Activated CD8-positive, alpha-beta T cell treated with anti-CD3 and anti-CD28 coated beads for 36 hours (primary cell): ENCODE data around the gene KLHL10. TPM values are rescaled to one million over a fixed set of nuclear protein-coding genes. Genes with fewer than 3 reads are reported as not detected.

Experiments used
- ATAC-seq: fragments of 200-7000 bp; cut with Tn5 transposase; one replicate; pipeline ENCODE4 v1.10.0; 2021; ENCODE audit warnings: mild to moderate bottlenecking, moderate library complexity
- CTCF ChIA-PET: fragments of 350-600 bp; sonication (Branson Sonifier 250); formaldehyde crosslinking; loops from one replicate; lab custom pipeline; 2021; ENCODE audit warnings: antibody characterized with exemption; lab: Charles Lee
- POLR2A ChIA-PET: fragments of 350-600 bp; sonication (Branson Sonifier 250); formaldehyde crosslinking; loops from one replicate; lab custom pipeline; 2021; ENCODE audit warnings: antibody characterized with exemption; lab: Charles Lee
- DNase-seq: peaks from one replicate; pipeline ENCODE4 v3.0.0-alpha.2; 2020
- H3K27ac Mint-ChIP-seq: one replicate; pipeline ENCODE4 v1.8.0; 2021; ENCODE audit warnings: mild to moderate bottlenecking, mixed read lengths
- H3K27me3 Mint-ChIP-seq: one replicate; pipeline ENCODE4 v1.8.0; 2021; ENCODE audit warnings: mixed read lengths
- H3K36me3 Mint-ChIP-seq: one replicate; pipeline ENCODE4 v1.8.0; 2021; ENCODE audit warnings: low read depth, mixed read lengths
- H3K4me1 Mint-ChIP-seq: one replicate; pipeline ENCODE4 v1.8.0; 2021; ENCODE audit warnings: low read depth, mixed read lengths
- H3K4me3 Mint-ChIP-seq: one replicate; pipeline ENCODE4 v1.8.0; 2021; ENCODE audit warnings: mild to moderate bottlenecking, moderate library complexity, mixed read lengths
- H3K9me3 Mint-ChIP-seq: one replicate; pipeline ENCODE4 v1.8.0; 2021; ENCODE audit warnings: mixed read lengths
- intact Hi-C: fragments of 100-400 bp; cut with micrococcal nuclease; formaldehyde crosslinking; loops from one replicate; pipeline ENCODE4 v1.10.0; 2022
- total RNA-seq, 2 experiments: library from RNA; stranded (reverse); gene quantifications; one replicate each; pipeline ENCODE4 v1.2.3, GENCODE V29; 2021
- TF ChIP-seq, protein P1 (sequence below): fragments of 200-600 bp; IDR thresholded peaks from one replicate; pipeline ENCODE4 v1.8.0; 2022; ENCODE audit warnings: antibody characterized with exemption, mild to moderate bottlenecking

KLHL10 gene
- total RNA-seq, 2 experiments from 2014 or later = 0.36 TPM; not detected in 1

DNA sequence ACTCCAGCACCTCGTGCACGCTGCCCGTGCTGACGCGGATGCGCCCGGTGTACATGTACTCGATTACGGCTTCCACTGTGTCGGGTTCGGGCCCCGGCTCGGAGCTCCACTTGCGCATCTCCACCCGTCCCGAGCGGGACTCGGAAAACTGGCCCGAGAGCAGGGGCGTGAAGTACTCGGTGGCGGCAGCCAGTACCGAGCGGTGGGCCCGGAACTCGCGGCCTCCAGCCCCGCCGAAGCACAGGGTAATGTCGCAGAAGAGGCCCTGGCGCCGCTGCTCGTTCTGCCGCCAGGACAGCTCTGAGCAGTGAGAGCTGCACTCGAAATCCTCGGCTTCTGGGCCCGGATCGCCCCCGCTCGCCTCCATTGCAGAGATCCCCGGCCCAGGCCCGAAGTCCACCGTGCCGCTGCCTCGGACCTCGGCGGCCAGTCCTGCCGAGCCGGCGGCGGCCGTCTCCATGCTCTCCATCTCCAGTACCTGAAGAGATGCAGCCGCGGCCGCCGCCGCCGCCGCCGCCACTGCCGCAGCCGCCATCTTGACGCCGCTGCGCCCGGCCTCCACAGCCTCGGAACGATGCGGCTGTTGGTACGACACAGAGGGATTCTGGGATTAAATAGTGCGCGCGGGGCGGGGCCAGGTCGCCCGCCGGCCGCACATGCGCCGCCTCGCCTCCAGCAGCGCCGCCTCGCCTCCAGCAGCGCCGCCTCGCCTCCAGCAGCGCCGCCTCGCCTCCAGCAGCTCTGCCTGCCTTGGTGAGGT lies 27.4 kb downstream of the KLHL10 start, which contains the start of gene KLHL11:
Gene KLHL11, minus strand, starts transcription at position 588 of the 760 bp plus-strand sequence. Its CDS starts 53 bp downstream, at position 535.
- intact Hi-C loops = no loop called here
- Mint-ChIP-seq H3K4me3 (no peak within 1 kb of the TSS), H3K4me1 (peaks cover 41% of the 10 kb centered on the region), H3K27ac (peak within 1 kb of the TSS; percentile 83), H3K27me3 (no peaks in the 10 kb centered on the region), H3K9me3 (no peaks in the 10 kb centered on the region), H3K36me3 (peaks cover 20% of the 10 kb centered on the region)
- ChIA-PET POLR2A (interaction anchor here (0.7 to 2.9 kb wide), 14 partner anchors 8 to 1307 kb away, joined by 3 to 14 read pairs (median 3); partner anchors contain the start of genes ACLY and KAT2A), CTCF (interaction anchor here (0.8 to 2.1 kb wide), 10 partner anchors 12 to 216 kb away, joined by 3 to 6 read pairs (median 3); partner anchors contain the start of genes ACLY, ODAD4 and P3H4)
- peak; percentile 93 for DNase-seq
- peak; percentile 89 for ATAC-seq
- TF ChIP-seq, protein P1, sequence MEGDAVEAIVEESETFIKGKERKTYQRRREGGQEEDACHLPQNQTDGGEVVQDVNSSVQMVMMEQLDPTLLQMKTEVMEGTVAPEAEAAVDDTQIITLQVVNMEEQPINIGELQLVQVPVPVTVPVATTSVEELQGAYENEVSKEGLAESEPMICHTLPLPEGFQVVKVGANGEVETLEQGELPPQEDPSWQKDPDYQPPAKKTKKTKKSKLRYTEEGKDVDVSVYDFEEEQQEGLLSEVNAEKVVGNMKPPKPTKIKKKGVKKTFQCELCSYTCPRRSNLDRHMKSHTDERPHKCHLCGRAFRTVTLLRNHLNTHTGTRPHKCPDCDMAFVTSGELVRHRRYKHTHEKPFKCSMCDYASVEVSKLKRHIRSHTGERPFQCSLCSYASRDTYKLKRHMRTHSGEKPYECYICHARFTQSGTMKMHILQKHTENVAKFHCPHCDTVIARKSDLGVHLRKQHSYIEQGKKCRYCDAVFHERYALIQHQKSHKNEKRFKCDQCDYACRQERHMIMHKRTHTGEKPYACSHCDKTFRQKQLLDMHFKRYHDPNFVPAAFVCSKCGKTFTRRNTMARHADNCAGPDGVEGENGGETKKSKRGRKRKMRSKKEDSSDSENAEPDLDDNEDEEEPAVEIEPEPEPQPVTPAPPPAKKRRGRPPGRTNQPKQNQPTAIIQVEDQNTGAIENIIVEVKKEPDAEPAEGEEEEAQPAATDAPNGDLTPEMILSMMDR = no peak

DNA sequence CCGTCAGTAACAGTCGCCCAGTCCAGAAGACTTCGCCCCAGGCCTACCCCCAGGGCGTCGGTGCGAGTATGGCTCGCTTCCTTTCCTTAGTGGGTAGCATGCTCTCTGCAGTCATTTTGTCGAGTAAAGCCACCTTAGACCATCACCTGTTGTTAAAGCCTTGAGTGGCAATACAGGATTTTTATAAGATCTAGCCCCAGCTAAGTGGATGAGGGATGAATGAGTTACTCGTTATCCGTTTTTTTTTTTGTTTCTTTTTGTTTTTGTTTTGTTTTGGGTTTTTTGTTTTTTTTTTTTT lies 27.9 kb downstream of the KLHL10 start:
- Mint-ChIP-seq H3K9me3 (no peaks in the 10 kb centered on the region), H3K27me3 (no peaks in the 10 kb centered on the region), H3K27ac (peak overlapping the region; percentile 83), H3K4me3 (no peak overlapping the region), H3K4me1 (peaks cover 42% of the 10 kb centered on the region), H3K36me3 (peaks cover 23% of the 10 kb centered on the region)
- ChIA-PET CTCF (interaction anchor here (1.0 to 2.1 kb wide), 5 partner anchors 53 to 217 kb away, joined by 3 to 6 read pairs (median 5); partner anchors contain the start of genes ACLY and ODAD4), POLR2A (interaction anchor here (2.5 to 2.9 kb wide), 2 partner anchors 12 to 175 kb away, joined by 11 to 14 read pairs; no protein-coding TSS in a partner anchor)
- DNase-seq = no peak
- intact Hi-C loops = no loop called here
- TF ChIP-seq, protein P1 = no peak
- no peak for ATAC-seq

DNA sequence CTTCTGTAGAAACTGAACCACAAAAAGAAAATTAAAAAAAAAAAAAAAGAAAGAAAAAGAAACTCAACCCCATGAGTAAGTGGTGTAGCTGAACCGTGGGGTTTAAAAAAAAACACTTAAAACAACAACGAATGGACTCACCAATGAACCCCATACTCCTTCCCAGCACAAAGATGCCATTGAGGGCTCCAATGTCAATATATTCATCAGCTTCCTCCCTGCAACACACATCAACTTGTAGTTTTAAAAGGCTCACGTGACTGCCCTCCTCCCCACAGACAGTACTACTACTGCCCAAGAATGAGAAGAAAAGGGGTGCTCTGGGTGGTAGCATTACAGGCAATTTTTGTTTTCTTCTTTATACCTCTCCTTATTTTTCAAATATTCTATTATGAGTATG lies 30.9 kb downstream of the KLHL10 start:
- ChIA-PET CTCF (no interaction called here), POLR2A (no interaction called here)
- DNase-seq (no peak), ATAC-seq (no peak)
- H3K9me3 Mint-ChIP-seq = no peaks in the 10 kb centered on the region
- no peak overlapping the region for H3K4me3 Mint-ChIP-seq
- TF ChIP-seq, protein P1 = no peak
- peaks cover 49% of the 10 kb centered on the region for H3K36me3 Mint-ChIP-seq
- intact Hi-C loops = no loop called here
- H3K27me3 Mint-ChIP-seq = no peaks in the 10 kb centered on the region
- H3K27ac Mint-ChIP-seq = peak overlapping the region; percentile 89
- H3K4me1 Mint-ChIP-seq = peaks cover 32% of the 10 kb centered on the region

DNA sequence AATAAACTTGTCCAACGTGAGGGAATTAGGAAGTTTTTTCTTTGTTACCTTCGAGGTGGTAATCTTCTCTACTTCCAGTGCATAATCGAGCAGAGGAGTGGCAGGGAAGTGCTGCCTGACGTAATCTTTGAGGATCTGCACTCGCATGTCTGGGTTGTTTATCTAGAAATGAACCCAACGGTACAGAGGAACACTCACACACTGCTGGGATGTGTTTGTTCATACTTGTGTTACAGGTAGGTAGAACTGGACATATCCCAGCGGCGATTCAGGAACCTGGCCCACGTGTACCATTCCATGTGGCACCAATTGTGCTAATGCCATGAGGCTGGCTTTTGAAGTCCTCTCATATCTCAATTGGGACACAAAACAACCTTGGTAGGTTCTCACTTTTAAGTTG lies 31.8 kb downstream of the KLHL10 start:
- ChIA-PET POLR2A (no interaction called here), CTCF (no interaction called here)
- Mint-ChIP-seq H3K27me3 (no peaks in the 10 kb centered on the region), H3K9me3 (no peaks in the 10 kb centered on the region), H3K4me1 (peaks cover 32% of the 10 kb centered on the region), H3K27ac (peak overlapping the region; percentile 89), H3K36me3 (peaks cover 50% of the 10 kb centered on the region), H3K4me3 (no peak overlapping the region)
- ATAC-seq (no peak), DNase-seq (no peak)
- intact Hi-C loops = no loop called here
- TF ChIP-seq, protein P1 = no peak

DNA sequence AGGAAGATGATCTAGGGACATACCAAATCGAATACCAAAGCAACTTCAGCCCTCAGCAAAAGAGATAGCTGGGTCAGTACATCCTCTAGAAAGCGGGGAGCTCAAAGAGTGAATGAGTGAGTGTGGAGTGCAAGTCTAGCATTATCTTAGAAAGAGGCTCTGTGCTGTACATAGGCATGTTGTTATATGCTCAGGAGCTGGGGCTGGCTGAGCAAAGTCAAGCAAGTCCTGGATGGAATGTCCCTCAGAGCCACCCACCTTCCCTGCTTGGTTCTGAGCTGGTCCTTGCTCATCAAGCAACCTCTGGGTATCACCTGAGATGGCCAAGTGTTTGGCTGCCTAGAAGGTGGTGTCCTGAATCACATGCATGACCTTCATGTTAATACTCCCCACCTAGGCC lies 32.5 kb downstream of the KLHL10 start:
- ChIA-PET POLR2A (interaction anchor here (0.6 kb wide), 1 partner anchor 45 kb away, joined by 3 read pairs; no protein-coding TSS in a partner anchor), CTCF (no interaction called here)
- Mint-ChIP-seq H3K9me3 (no peaks in the 10 kb centered on the region), H3K27me3 (no peaks in the 10 kb centered on the region), H3K4me3 (no peak overlapping the region), H3K36me3 (peaks cover 55% of the 10 kb centered on the region), H3K27ac (peak overlapping the region; percentile 89), H3K4me1 (peaks cover 32% of the 10 kb centered on the region)
- TF ChIP-seq, protein P1 = no peak
- DNase-seq (no peak), ATAC-seq (no peak)
- intact Hi-C loops = no loop called here
